IMR-90 (cell line): Measurements from ENCODE around the gene IRAG1.

Experiments used
- BHLHE40 ChIP-seq: fragments of 150-350 bp; IDR thresholded peaks from 2 replicates; pipeline ENCODE4 v1.6.1; 2016; ENCODE audit warnings: mild to moderate bottlenecking, low read depth, low read length
- CEBPB ChIP-seq: IDR thresholded peaks from 2 replicates; pipeline ENCODE4 v1.6.1; 2012; ENCODE audit warnings: low read depth, low read length, improper control_type of control experiment
- FOS ChIP-seq: fragments of 150-350 bp; IDR thresholded peaks from 2 replicates; pipeline ENCODE4 v1.6.1; 2016; ENCODE audit warnings: low read depth, low read length
- MAZ ChIP-seq: IDR thresholded peaks from 2 replicates; pipeline ENCODE4 v1.6.1; 2012; ENCODE audit warnings: low read depth, mild to moderate bottlenecking, low read length, improper control_type of control experiment, moderate library complexity, borderline replicate concordance
- MXI1 ChIP-seq: IDR thresholded peaks from 2 replicates; pipeline ENCODE4 v1.6.1; 2012; ENCODE audit warnings: low read depth, mild to moderate bottlenecking, low read length, moderate library complexity, borderline replicate concordance
- NFE2L2 ChIP-seq: fragments of 150-350 bp; IDR thresholded peaks from 2 replicates; pipeline ENCODE4 v1.6.1; 2016; ENCODE audit warnings: low read depth, mild to moderate bottlenecking, low read length
- POLR2A ChIP-seq: IDR thresholded peaks from 2 replicates; pipeline ENCODE4 v1.6.1; 2012; ENCODE audit warnings: mild to moderate bottlenecking, low read depth, low read length
- RAD21 ChIP-seq: IDR thresholded peaks from 2 replicates; pipeline ENCODE4 v1.6.1; 2012; ENCODE audit warnings: low read length, improper control_type of control experiment
- RCOR1 ChIP-seq: IDR thresholded peaks from 2 replicates; pipeline ENCODE4 v1.6.1; 2012; ENCODE audit warnings: mild to moderate bottlenecking, low read length, improper control_type of control experiment; ENCODE audit not compliant: insufficient replicate concordance
- SMC3 ChIP-seq: fragments of 150-350 bp; IDR thresholded peaks from 2 replicates; pipeline ENCODE4 v1.6.1; 2016; ENCODE audit warnings: low read depth, mild to moderate bottlenecking, antibody characterized with exemption, low read length, moderate library complexity
- TF ChIP-seq, protein P1 (sequence below): conservative IDR thresholded peaks from 2 replicates; pipeline ENCODE4 v1.5.1; 2012; ENCODE audit warnings: mild to moderate bottlenecking, low read depth, low read length, improper control_type of control experiment
- TF ChIP-seq, protein P2 (sequence below): fragments of 150-350 bp; IDR thresholded peaks from 2 replicates; pipeline ENCODE4 v1.6.1; 2017; ENCODE audit warnings: mild to moderate bottlenecking, antibody characterized with exemption, low read length, low read depth

DNA sequence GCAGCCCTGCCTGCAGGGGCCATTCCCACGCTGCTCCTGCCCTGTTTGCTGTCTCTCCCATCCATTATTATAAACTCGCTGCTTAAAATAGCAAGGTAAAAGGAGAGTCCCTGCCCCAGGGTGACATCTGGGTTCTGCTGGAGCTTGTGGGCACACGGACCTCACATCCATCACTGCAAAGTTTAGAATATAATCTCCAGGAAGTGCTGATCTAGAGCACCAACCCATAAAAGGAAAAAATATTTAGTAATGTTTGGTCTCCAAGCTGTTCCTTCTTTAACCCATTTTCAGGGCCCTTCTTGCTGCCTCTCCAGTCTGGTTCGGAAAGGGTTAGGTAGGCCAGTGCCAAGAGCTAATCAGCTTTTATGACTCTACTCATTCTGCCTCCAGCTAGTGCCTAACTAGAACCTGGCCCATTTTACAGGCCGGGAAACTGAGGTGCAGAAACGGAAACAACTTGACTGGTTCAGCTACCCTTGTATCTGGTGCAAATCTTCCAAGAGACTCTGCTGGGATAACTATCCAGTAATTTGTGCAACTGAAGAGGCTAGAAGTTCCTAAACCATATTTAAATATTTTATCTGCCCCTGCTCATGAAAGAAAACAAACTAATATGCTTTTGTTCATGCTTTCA lies 37.5 kb downstream of the IRAG1 start:
- TF ChIP-seq MXI1 (no peak), SMC3 (no peak), POLR2A (no peak), MAZ (no peak), CEBPB (no peak), RCOR1 (no peak), RAD21 (no peak), BHLHE40 (no peak), FOS (no peak), NFE2L2 (no peak)
- TF ChIP-seq, protein P1, sequence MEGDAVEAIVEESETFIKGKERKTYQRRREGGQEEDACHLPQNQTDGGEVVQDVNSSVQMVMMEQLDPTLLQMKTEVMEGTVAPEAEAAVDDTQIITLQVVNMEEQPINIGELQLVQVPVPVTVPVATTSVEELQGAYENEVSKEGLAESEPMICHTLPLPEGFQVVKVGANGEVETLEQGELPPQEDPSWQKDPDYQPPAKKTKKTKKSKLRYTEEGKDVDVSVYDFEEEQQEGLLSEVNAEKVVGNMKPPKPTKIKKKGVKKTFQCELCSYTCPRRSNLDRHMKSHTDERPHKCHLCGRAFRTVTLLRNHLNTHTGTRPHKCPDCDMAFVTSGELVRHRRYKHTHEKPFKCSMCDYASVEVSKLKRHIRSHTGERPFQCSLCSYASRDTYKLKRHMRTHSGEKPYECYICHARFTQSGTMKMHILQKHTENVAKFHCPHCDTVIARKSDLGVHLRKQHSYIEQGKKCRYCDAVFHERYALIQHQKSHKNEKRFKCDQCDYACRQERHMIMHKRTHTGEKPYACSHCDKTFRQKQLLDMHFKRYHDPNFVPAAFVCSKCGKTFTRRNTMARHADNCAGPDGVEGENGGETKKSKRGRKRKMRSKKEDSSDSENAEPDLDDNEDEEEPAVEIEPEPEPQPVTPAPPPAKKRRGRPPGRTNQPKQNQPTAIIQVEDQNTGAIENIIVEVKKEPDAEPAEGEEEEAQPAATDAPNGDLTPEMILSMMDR: no peak
- TF ChIP-seq, protein P2, sequence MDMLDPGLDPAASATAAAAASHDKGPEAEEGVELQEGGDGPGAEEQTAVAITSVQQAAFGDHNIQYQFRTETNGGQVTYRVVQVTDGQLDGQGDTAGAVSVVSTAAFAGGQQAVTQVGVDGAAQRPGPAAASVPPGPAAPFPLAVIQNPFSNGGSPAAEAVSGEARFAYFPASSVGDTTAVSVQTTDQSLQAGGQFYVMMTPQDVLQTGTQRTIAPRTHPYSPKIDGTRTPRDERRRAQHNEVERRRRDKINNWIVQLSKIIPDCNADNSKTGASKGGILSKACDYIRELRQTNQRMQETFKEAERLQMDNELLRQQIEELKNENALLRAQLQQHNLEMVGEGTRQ: no peak
